ENCODE data around the gene ZNF148.

DNA sequence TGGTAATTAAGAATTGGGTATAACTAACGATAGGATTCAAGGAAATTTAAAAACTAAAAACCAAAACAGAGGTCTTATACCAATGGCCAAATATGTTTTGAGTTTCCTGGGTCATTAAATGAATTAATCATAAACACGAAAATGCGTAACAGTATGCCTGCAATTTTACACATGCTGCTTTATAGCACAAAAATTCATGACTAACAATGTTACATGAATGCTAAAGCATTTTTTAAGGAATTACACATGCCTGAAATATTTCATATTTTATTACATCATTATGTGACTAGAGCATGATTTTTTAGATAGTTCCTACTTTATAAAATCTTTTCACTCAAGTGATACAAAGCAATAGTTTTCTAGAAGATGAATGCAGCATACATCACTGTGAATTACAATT, 74.7 kb downstream of the ZNF148 start:
- TF ChIP-seq POLR2A (IDR thresholded peaks at IDR 0.05; ENCODE audit: low read length) (no peak), GATA1 (IDR thresholded peaks at IDR 0.05; ENCODE audit: low read depth, low read length) (no peak)

All from erythroblast (primary cell).